HUDEP-2 (cell line): ENCODE measurements around the gene COX4I1.

Experiments
- DNase-seq, 76 experiments: peaks; one replicate each; lab custom pipeline; 2025; ENCODE audit not compliant: unreplicated experiment in 76 of 76; lab: John Stamatoyannopoulos, UW

The COX4I1 gene

DNA sequence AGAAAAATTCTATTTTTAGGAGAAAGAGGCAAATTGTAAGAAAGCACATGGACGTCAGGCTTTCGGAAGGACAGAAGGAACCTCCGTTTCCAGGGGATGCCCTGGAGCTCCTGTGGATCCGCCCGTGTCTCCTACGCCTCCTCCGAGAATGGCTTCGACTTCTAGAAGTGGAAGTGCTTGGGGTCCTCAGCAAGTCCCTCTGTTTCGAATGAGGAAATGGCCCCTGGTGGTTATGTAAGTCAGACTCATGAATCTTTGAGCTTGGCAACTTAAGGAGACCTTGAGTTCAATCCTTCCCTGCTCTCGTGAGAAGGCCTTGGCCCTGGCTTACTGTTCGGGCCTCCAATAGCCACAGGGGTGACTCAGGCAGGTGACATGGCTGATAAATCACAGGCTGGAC, 38.9 kb downstream of the COX4I1 start:
- no peak for DNase-seq

DNA sequence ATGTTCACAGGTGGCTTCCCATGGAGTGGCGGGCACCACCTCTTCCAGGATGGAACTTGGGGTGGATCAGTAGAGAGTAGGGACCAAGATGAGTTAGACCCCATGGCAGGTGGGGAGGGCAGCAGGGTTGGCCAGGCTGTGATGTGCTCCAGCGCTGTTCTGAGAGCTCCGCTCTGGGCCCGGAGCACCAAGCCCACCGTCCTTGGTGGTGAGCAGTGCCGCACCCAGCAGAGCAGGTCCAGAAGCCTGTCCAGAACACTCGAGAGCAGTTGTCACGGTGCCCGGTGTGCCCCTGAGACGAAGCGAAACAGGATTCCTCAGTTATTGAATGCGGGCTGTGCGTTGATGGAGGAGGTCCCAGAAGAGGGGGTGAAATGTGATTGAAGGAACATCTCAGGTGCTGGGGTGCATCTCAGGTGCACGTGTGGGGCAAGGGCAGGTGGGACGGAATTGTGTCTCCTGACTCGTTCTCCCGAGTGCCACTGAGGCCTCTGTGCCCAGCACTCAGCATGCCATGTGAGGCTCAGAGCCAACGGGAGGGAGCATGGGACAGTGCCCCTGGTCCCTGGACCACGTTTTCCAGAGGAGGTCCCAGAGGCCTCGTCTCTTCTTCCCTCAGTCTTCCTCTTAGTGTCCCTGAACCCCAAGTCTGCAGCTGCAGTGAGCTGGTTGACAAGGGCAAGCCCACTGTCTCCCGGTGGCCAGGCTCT, 39.5 kb downstream of the COX4I1 start:
- DNase-seq = no peak

DNA sequence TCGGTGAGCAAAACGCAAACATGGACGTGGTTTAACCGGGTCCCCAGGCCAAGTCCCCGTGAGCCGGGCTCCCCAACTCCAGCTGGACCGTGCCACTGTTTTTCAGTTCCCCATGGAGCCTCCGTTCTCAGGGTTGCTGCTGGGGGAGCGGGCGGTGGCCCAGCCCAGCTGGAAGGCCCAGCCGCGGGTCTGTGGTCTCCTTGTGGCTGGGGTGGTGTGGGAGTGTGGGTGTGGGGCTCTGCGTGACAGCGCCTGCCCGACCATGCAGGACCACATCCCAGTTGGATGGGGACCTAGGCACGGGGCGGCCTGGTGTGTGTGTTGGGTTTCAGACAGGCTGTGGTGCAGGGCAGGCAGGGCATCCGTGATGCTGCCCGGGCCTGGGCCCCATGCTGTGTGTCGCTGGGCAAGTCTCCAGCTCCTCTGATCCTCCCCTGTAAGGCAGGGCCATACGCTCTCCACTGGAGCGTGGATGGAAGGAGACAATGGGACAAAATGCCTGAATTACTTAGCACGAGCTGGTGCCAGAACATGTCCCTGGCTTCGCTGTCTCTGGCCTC, 40.3 kb downstream of the COX4I1 start:
- no peak for DNase-seq

DNA sequence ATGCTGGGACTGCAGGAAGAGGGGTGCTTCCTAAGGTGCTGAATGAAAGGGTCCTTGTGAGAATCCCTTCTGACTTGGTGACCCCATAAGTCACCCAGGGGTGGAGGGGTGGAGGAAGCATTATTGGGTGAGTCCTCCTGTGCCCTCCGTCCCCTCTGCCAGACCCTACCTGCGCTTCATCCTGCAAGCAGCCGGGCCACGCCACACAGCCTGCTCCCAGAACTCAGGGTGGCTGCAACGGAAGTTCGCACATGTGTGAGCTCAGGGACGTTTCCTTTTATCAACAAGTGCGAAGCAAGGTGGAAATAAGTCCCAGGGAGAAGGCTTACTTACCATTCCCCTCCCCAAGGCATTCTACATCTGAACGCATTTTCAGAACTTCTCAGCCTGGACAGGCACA, 40.9 kb downstream of the COX4I1 start:
- DNase-seq = no peak

DNA sequence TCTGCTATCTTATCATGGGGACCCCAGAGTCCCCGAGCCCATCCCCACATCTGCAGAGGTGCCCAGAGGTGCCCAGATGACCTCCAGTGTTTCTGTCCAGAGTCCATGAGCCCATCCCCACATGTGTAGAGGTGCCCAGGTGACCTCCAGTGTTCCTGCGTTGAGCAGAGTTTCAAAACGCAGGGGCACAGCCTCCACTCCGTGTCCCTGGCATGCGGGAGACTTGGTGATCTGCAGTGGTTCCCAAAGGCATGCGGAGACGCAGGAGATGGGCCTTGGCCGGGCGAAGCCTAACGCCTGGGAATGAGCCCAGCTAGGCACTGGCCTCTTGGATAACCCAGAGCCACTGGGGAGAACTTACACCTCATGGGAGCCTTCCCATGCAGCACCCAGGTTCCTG, 41.3 kb downstream of the COX4I1 start:
- DNase-seq = no peak

DNA sequence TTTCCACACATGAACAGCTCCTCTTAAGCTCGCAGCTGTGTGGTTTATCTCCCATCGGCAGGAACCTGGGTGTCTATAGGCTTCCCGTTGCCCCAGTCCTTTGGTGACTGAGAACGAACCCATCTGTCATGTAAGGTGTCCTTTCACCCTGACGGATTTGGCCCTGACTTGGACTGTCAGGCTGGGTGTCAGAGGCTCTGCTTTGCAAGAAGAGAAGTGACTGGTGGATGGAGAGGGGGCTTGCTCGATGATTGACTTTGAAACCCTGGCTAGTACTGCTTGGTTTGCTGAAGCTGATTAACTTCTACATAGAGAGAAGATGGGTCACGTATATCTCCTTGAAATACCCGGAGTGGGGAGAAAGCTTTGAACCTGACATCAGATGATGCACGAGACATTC, 42.9 kb downstream of the COX4I1 start:
- no peak for DNase-seq

DNA sequence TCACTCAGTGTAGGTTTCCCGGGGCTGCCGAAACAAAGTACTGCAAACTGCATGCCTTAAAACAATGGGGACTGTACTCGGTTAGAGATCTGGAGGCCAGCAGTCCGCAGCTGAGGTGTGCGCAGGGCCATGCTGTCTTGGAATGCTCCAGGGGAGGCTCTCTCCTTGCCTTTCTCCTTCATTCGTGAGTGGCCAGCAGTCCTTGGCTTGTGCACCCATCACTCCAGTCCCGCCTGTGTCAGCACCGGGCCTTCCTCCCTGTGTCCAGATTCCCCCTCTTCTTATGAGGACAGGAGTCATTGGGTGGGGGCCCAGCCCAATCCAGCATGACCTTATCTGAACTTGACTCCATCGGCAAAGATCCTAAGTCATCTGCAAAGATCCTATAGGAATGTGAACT, 43.4 kb downstream of the COX4I1 start:
- DNase-seq = no peak

DNA sequence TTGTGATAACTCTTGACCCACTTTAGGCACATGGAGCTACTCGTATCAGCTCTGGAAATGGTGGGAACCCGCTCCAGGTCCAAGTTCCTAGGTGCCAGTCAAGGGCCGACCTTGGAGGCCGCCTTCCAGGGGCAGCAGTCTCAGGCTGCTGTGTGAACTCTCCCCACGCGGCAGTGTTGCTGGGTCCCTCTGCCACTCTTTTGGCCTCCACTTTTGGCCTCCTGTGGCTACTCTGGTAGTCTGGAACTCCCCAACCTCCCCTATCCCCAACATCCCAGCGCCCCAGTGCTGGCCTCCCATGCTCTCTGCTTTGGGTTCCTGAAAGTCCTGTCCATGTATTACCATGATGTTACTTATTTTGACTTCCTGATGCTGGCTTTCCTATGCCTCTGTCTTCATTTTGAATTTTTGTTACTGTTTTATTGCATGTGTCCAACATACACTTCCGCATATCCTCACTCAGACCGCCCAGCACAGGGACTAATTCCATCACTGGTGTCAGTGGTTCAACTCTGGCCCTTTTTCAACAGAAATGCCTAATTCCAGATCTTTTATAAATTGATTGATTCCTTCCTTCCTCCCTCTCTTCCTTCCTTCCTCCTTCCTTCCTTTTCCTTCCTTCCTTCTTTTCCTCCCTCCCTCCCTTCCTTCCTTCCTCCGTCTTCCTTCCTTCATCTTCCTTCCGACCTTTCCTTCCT, 44.1 kb downstream of the COX4I1 start:
- no peak for DNase-seq

DNA sequence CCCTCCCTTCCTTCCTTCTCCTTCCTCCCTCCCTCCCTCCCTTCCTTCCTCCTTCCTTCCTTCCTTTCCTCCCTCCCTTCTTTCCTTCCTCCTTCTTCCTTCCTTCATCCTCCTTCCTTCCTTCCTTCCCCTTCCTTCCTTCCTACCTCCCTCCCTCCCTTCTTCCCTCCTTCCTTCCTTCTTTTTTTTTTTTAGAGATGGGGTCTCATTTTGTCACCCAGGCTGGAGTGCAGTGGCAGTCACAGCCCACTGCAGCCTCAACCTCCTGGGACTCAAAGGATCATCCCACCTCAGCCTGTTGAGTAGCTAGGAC, 44.6 kb downstream of the COX4I1 start:
- DNase-seq = no peak

DNA sequence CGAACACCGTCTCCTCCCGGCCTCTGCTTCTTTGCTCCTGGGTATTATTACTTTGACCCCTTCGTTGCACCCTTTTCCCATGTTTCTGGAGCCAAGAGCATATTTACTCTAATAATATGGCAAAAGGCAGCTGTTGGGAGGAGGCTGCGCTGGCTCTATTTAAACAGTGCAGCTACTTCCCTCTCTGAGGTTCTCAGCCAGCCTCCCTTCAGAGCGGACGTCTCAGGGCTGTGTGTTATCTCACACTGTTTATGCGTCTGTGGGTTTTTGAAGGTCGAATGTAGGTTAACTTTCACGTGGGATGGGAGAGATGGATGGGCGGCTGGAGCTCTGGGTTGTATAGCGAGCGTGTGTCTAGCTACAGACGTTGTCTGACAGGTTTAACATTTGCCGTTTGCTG, 45.3 kb downstream of the COX4I1 start:
- DNase-seq = no peak

DNA sequence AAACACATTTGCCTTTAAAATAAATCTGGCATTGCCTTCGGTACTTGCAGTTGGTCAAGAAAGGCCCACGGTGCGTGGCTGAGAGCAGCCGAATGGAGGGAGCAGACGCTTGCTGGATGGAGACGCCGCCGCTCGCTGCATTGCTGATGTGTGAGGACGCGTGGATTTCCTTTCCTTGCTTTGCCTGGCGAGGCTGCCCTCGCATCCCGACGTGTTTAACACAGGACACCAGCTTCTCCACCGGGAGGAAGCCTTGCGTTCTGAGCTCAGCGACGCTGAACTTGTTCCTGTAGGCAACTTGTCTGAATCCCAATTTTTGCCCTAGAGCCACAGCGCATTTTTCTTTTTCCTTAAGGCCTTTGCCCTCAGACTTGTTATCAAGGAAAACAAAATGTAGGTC, 45.8 kb downstream of the COX4I1 start:
- DNase-seq = no peak

DNA sequence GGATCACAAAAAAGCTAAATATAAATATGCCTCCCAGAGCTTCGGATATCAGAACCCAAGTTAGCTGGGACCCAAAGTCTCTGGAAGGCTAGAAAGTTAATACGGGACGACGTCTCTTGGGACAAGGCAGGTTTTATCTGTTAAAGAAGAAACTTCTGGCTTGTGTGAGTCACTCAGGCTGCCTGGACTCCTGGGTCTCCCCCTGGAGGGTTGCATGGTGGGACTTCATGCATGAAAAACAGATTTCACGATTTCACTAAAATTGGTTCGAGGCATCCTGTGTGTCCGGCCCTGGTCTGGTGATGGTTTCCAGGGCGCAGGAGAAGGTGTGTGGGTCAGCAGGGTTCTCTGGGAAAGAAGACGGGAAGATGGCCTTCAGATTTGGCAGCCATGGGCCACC, 47.0 kb downstream of the COX4I1 start:
- no peak for DNase-seq

DNA sequence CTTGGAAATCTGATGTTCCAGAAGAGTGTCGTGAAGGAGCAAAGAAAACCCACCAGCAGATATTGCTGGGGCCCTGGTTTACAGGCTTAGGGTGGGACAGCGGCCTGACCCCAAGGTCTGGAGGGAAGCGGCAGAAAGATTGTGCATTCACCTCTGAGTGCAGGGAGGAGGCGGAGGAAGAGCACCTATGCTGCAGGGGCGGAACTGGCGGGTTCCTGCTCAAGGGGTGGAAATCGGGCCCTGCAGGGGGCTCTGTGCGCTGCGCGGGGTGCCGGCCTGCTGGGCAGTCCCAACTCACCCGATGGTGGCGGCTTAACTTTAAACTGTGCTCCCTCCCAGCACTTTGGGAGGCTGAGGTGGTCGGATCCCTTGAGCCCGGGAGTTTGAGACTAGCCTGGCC, 47.5 kb downstream of the COX4I1 start:
- no peak for DNase-seq

DNA sequence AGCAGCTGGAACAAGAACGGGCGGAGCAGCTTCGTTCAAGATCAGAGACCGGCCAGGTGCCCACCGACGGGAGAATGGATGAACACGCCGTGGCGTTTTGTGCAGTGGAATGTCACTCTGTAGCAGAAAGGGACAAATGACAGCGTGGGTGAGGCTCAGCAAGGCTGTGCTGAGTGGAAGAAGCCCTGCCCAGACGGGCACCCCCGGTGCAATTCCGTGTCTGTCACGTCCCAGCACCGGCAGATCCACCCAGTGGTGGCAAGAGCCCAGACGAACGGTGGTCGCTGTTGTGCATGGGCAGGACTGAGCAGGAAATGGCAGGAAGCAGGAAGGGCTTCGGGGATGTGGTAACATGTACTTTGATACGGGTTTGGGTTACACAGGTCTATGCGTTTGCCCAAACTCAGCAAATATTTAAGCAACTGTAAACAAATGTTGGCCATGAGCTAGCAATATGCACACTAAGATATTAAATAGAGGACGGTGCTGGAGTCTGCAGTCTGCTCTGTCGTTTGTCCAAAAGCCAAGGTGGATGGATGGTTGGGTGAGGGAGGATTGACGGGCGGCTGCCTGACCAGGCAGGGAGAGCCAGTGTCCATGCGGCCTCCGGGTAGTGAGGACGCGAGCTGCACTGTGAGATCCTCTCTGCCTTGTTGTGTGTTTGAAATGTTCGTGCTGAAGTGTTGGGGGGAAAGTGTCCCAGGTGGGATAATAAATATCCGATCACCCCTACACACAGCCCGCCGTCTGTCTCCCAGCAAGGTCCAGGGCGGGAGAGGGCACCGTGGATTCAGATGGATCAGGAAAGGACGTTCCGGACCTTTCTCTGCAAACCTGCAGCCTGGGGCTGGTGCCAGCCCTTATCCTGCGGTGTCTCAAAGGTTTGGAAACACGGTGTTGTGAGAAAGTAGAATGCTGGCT, 48.4 kb downstream of the COX4I1 start:
- no peak for DNase-seq

DNA sequence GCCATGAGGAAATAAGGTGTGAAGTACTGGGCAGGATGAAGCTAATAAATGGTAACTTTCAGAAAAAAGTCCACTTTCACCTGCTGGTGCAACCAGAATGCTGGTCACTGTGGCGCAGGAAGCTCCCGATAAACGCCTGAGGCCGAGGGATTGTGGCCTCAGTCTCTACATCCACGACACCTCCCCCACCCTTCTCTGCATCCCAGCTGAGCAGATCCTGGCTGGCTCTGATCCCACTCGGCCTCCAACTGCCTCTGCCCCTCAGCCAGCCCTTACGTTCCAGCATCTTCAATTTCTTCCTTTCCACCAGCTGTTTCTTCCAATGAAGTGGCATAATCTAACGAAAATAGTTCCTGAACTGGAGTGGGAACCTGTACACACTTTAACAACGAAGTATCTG, 49.5 kb downstream of the COX4I1 start:
- no peak for DNase-seq

DNA sequence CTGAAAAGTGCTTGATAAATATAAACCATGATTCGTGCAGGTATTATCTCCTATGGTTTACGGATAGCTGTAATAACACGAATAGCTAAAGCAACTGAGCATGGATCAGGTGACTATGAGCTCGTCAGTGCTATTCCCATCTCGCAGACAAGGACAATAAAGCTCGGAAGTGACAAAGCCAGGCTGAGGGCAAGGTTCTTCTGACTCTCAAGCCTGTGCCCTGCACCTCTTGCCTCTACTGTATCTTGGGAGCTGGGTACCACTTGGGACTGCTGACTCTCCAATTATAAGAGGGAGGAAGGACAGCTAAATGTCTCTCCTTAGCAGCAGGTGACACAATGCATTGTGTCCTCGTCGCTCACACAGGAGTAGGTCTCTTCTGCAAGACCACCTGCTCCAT, 49.9 kb downstream of the COX4I1 start:
- no peak for DNase-seq

DNA sequence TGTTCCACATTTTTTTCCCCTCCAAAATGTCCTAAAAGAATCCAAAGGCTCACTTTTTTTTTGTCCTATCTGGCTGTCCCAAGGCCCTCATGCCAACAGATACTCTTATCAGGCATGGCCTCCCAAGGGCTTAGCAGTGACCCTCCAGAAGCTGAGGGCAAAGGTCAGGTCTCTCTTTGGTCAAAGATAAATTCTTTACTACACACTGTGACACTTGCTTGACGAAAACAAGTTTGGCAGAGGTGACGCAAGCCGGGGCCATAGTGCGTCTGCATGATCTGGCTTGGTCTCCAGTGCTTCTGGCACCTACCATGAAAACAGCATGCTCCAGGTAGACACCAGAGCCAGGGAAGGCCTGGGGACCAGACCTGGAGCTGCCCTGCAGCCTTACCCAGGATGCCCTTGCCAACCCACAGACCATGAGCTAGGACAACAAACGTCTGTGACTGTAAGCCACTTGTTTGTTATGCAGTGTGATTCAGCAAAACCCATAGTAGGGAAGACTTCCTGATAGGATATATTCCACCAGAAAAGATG, 50.9 kb downstream of the COX4I1 start:
- DNase-seq = no peak

DNA sequence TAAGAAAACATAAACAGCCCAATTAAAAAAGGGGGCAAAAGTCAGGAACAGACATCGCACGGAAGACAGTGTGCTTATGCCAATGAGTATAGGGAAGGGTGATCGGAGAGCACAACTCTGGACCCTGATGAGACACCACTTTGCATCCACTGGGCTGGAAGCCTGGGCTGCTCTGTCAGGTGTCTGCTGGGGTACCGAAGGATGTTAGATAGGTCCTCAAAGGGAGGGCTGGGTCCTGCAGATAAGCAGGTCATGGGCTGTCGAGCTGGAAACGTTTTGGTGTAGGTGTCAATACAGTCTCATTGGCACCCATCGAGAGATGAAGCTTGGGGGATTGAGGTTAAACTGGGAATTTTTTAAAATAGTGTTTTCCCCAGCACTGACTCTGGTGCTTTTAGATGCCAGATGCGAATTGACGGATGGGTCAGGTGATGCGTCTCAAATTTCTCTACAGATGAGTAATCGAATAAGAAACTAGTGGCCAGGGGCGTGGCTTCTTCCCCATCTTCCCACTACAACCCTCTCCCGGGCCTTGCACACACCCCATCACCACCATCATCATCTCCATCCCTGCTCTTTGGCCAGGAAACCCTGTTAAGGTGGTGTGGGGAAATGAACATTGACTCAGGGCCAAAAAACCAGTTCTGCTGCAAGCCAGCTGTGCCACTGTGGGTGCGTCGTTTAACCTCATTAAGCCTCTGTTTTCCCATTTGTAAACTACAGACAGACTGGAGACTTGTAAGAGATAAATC, 51.7 kb downstream of the COX4I1 start:
- no peak for DNase-seq

DNA sequence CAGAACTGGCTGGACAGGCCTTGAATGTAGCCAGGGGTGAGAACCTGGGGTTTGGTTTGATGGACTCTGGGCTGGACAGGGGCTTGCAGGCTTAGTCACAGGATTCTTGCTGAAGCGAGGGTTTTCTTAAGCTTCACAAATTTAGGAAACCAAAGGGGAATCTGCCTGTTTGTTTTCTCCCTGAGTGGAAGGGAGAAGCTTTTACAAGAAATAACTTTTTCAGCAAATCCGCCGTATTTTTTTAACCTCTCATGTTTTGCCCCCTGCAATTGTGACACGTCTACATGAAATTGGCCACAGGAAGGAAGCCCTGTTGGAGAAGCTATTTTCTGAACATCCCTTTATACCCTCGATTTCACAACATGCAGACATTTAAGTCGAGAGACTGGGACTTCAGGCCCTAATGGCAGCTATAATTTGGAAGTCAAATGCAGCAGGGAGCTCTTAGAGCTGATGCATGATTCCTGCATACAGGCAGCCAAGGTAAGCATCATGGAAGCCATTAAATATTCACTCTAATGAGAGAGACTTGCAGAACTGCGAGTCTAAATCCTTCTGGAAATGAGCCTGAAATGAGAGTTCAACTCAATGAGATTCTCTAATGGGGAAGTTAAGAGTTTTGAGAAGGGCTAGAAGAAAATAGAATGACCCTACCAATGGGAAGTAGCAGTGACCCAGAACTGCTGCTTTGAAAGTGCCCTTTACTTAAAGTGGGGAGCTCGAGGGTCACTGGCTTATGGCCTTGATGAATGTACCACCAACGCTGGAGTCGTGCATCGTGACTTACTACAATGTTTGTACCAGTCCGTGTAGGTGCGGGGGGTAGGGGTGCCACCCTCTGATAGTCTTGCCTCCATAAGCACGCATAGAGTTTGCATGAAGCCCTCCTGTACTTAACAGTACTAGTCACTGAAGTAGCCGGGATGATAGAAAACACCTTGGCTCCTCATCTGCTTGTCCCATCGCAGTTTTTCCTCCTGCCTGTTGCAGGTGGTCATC, 54.4 kb downstream of the COX4I1 start:
- DNase-seq = no peak
